K562 (cell line): Measurements from ENCODE around the gene PRDX2. TPM values are rescaled to one million over a fixed set of nuclear protein-coding genes. Genes with fewer than 3 reads are reported as not detected.

Experiments used
- ARNT ChIP-seq, 2 experiments: fragments of 450-650 bp; IDR thresholded peaks; 2 replicates each; pipeline ENCODE4 v1.6.1; 2016; ENCODE audit warnings: mild to moderate bottlenecking in 1 of 2
- CREM ChIP-seq: IDR thresholded peaks from 2 replicates; pipeline ENCODE4 v1.6.1; 2014; ENCODE audit warnings: antibody characterized with exemption, low read depth
- EHMT2 ChIP-seq: fragments of 450-650 bp; IDR thresholded peaks from 2 replicates; pipeline ENCODE4 v1.6.1; 2018; ENCODE audit warnings: antibody characterized with exemption
- FOS ChIP-seq: IDR thresholded peaks from 3 replicates; pipeline ENCODE4 v1.6.1; 2011; ENCODE audit not compliant: insufficient read length; ENCODE audit errors: extremely low read depth
- FOXA3 ChIP-seq, 2 experiments: fragments of 450-650 bp in 1 of 2; sonication (generic) in 1 of 2; formaldehyde crosslinking; IDR thresholded peaks in 1 of 2; conservative IDR thresholded peaks in 1 of 2; 2 replicates each; pipeline versions ENCODE4 v1.4.0 to v1.8.0; 2020 to 2022; ENCODE audit warnings: mild to moderate bottlenecking in 2 of 2, missing genetic modification reagents in 1 of 2
- FOXJ3 ChIP-seq: sonication (generic); formaldehyde crosslinking; IDR thresholded peaks from 2 replicates; pipeline ENCODE4 v1.4.0; 2020; ENCODE audit warnings: mild to moderate bottlenecking, missing genetic modification reagents
- NELFE ChIP-seq: IDR thresholded peaks from 2 replicates; pipeline ENCODE4 v1.6.1; 2011; ENCODE audit warnings: mild to moderate bottlenecking; ENCODE audit not compliant: insufficient read depth, insufficient read length
- POLR3G ChIP-seq: IDR thresholded peaks from 2 replicates; pipeline ENCODE4 v1.6.1; 2011; ENCODE audit not compliant: insufficient read length, insufficient replicate concordance; ENCODE audit errors: extremely low read depth
- ZFX ChIP-seq: sonication (generic); formaldehyde crosslinking; IDR thresholded peaks from 2 replicates; pipeline ENCODE4 v1.8.0; 2022; ENCODE audit warnings: mild to moderate bottlenecking, missing genetic modification reagents, moderate library complexity
- ZNF12 ChIP-seq: sonication (generic); formaldehyde crosslinking; IDR thresholded peaks from 2 replicates; pipeline ENCODE4 v1.4.0; 2020; ENCODE audit warnings: mild to moderate bottlenecking, missing genetic modification reagents
- ZNF79 ChIP-seq: fragments of 250-450 bp; sonication (Bioruptor Pico); IDR thresholded peaks from 2 replicates; pipeline ENCODE4 v1.4.0; 2020; ENCODE audit warnings: low read depth, mild to moderate bottlenecking, moderate library complexity
- polyA plus RNA-seq, 8 experiments: library from polyadenylated mRNA; depleted of rRNA in 4 of 8; stranded (reverse) in 5 of 8; unstranded in 3 of 8; fragments of >200 nt; fragmentation: Nextera tagmentation in 2 of 8; fragmentation: Illumina TruSeq in 1 of 8; extraction: Ambion mirVana in 2 of 8; extraction: Trizol in 1 of 8; gene quantifications; 2 replicates each; pipeline versions ENCODE4 v1.2.1 to v1.2.3, GENCODE V29; 2011 to 2014; ENCODE audit warnings: inconsistent platforms in 1 of 8, missing spikeins in 1 of 8
- total RNA-seq, 7 experiments: library from RNA; depleted of rRNA in 6 of 7; stranded (reverse); fragments of >200 nt in 6 of 7; fragmentation: Illumina TruSeq in 2 of 7; extraction: Trizol in 2 of 7; gene quantifications; 2 replicates each; pipeline versions ENCODE4 v1.2.1 to v1.2.3, GENCODE V29; 2011 to 2021; ENCODE audit warnings: low replicate concordance in 1 of 7
- TF ChIP-seq, protein P1 (sequence below): sonication (generic); formaldehyde crosslinking; IDR thresholded peaks from 2 replicates; pipeline ENCODE4 v1.8.1; 2023; ENCODE audit warnings: mild to moderate bottlenecking, missing genetic modification reagents
- TF ChIP-seq, protein P2 (sequence below): sonication (generic); formaldehyde crosslinking; IDR thresholded peaks from 2 replicates; pipeline ENCODE4 v1.9.0; 2022; ENCODE audit warnings: mild to moderate bottlenecking, missing genetic modification reagents

PRDX2 gene
- total and polyA plus RNA-seq, 9 of the 15 experiments (the other 6 are each of a cell fraction or from before 2014, with no cell fraction given), result 206 to 1,183 (median 415) TPM

DNA sequence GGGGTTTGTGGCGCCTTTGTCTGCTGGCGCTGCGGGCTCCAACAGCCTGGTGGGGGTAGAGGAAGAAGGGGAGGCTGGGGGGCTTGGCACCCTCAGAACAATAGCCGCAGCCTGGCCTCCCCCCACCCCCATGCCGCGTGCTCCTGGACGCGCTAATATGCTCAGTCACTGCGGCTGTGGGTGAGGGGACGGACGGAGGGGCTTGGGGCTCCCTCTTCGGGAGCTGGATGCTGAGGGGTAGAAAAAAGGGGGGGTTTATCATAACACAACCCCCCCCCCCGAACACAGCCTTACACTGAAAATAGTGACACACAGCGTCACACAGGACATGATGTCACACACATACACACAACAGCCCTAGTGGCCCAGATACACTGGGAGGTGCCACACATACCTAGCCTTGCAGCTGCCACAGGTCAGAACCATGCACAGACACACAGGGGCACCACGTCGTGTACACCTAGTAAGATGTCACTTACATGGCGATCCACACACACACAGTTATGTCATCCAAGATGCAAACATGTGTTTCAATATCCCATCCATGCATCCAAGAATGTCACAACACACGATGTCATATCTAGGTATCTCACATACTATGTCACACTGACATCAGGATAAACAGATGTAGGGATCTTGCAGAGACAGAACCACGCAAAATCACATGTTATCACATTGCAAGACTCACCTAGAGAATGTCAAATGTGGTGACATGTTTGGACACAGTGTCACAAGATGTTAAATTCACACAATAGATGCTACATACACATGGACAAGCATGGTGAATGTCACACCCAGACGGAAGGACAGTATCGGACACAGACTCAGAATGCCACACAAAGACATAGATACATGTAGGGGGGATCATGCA is 37.5 kb upstream of the PRDX2 start (continued):
- peak in 1 of 2 experiments; percentile 53; a peak in 1 of 4 replicates for TF ChIP-seq FOXA3 (CRISPR knock-in tag; conservative IDR thresholded peaks at IDR 0.05 in 1 of 2, IDR thresholded peaks at IDR 0.05 in 1 of 2)
- no peak for TF ChIP-seq ARNT (IDR thresholded peaks at IDR 0.05)
- TF ChIP-seq FOS, result no peak
- no peak for TF ChIP-seq CREM
- no peak for TF ChIP-seq ZNF12
- TF ChIP-seq FOXJ3, result no peak
- no peak for TF ChIP-seq ZFX (CRISPR knock-in tag)
- TF ChIP-seq ZNF79 (CRISPR knock-in tag), result no peak
- TF ChIP-seq, protein P1, sequence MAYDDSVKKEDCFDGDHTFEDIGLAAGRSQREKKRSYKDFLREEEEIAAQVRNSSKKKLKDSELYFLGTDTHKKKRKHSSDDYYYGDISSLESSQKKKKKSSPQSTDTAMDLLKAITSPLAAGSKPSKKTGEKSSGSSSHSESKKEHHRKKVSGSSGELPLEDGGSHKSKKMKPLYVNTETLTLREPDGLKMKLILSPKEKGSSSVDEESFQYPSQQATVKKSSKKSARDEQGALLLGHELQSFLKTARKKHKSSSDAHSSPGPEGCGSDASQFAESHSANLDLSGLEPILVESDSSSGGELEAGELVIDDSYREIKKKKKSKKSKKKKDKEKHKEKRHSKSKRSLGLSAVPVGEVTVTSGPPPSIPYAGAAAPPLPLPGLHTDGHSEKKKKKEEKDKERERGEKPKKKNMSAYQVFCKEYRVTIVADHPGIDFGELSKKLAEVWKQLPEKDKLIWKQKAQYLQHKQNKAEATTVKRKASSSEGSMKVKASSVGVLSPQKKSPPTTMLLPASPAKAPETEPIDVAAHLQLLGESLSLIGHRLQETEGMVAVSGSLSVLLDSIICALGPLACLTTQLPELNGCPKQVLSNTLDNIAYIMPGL (CRISPR knock-in tag), result no peak
- no peak for TF ChIP-seq POLR3G
- no peak for TF ChIP-seq NELFE
- TF ChIP-seq, protein P2, sequence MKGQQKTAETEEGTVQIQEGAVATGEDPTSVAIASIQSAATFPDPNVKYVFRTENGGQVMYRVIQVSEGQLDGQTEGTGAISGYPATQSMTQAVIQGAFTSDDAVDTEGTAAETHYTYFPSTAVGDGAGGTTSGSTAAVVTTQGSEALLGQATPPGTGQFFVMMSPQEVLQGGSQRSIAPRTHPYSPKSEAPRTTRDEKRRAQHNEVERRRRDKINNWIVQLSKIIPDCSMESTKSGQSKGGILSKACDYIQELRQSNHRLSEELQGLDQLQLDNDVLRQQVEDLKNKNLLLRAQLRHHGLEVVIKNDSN (CRISPR knock-in tag), result peak; percentile 55; the same call in 1 of the 2 replicates
- no peak for TF ChIP-seq EHMT2
